HCT116 (cell line): Measurements from ENCODE around the gene SLC12A4.

Experiments
- ATF3 ChIP-seq: IDR thresholded peaks from 2 replicates; pipeline ENCODE4 v1.6.1; 2012
- CBX3 ChIP-seq: IDR thresholded peaks from 2 replicates; pipeline ENCODE4 v1.6.1; 2012; ENCODE audit warnings: low read depth
- CTCF ChIP-seq, 3 experiments: fragments of 200-600 bp in 1 of 3; sonication (generic) in 1 of 3; IDR thresholded peaks in 2 of 3; conservative IDR thresholded peaks in 1 of 3; 2 replicates each; pipeline ENCODE4 v1.5.1; 2012 to 2017; ENCODE audit warnings: low read depth in 2 of 3, low read length in 2 of 3, antibody characterized with exemption in 1 of 3, borderline replicate concordance in 1 of 3, control low read depth in 1 of 3, mild to moderate bottlenecking in 1 of 3, mixed read lengths in 1 of 3, mixed run types in 1 of 3, moderate library complexity in 1 of 3; ENCODE audit not compliant: insufficient read depth in 1 of 3
- EGR1 ChIP-seq: IDR thresholded peaks from 2 replicates; pipeline ENCODE4 v1.6.1; 2012; ENCODE audit warnings: low read depth
- EZH2 ChIP-seq: fragments of 200-600 bp; sonication (generic); IDR thresholded peaks from 2 replicates; pipeline ENCODE4 v1.6.1; 2017; ENCODE audit warnings: antibody characterized with exemption, mixed run types
- MAX ChIP-seq: IDR thresholded peaks from 2 replicates; pipeline ENCODE4 v1.6.1; 2012
- POLR2A ChIP-seq: IDR thresholded peaks from 2 replicates; pipeline ENCODE4 v1.7.0; 2011; ENCODE audit warnings: borderline replicate concordance; ENCODE audit not compliant: insufficient read depth, insufficient read length; ENCODE audit errors: extremely low read depth
- REST ChIP-seq: IDR thresholded peaks from 2 replicates; pipeline ENCODE4 v1.6.1; 2012; ENCODE audit warnings: low read depth
- YY1 ChIP-seq: IDR thresholded peaks from 2 replicates; pipeline ENCODE4 v1.6.1; 2011; ENCODE audit warnings: low read length, low read depth, moderate library complexity, mild to moderate bottlenecking; ENCODE audit not compliant: insufficient replicate concordance; ENCODE audit errors: extremely low read depth
- ZNF274 ChIP-seq: fragments of 200-500 bp; sonication (Bioruptor generic); IDR thresholded peaks from 2 replicates; pipeline ENCODE4 v1.6.1; 2014; ENCODE audit warnings: mild to moderate bottlenecking, low read depth, low read length, inconsistent platforms

- TF ChIP-seq MAX: no peak
- TF ChIP-seq CTCF (IDR thresholded peaks at IDR 0.05 in 2 of 3, conservative IDR thresholded peaks at IDR 0.05 in 1 of 3; ENCODE audit: borderline replicate concordance in 1 of 3, insufficient read depth in 1 of 3, low read depth in 2 of 3, low read length in 2 of 3): no peak
- TF ChIP-seq ATF3: no peak
- no peak for TF ChIP-seq REST
- no peak for TF ChIP-seq EGR1
- no peak for TF ChIP-seq CBX3
- no peak for TF ChIP-seq EZH2
- TF ChIP-seq POLR2A: no peak
- TF ChIP-seq YY1: no peak
- TF ChIP-seq ZNF274: no peak
Measured at GRCh38 chr16:67942510-67943255, 25.8 kb downstream of the SLC12A4 start.
